CD4-positive, CD25-positive, alpha-beta regulatory T cell (primary cell): Measurements from ENCODE around the gene LRRC15. TPM values are rescaled to one million over a fixed set of nuclear protein-coding genes. Genes with fewer than 3 reads are reported as not detected.

ENCODE experiments used
- ATAC-seq, 2 donors: fragments of 150-1000 bp; cut with Tn5 transposase; one replicate each; pipeline ENCODE4 v1.10.0; 2021; ENCODE audit warnings: low read depth in 2 of 2, moderate number of reproducible peaks in 2 of 2, moderate library complexity in 1 of 2
- DNase-seq, 3 donors: peaks; one replicate each; pipeline versions ENCODE4 v3.0.0 to v3.0.0-alpha.2; 2012 to 2022; ENCODE audit warnings: mixed read lengths in 1 of 3
- H3K27ac ChIP-seq: one replicate; pipeline ENCODE4 v1.7.0; 2013; ENCODE audit warnings: mild to moderate bottlenecking, low read length; ENCODE audit not compliant: insufficient read depth, poor library complexity, severe bottlenecking
- H3K27me3 ChIP-seq: one replicate; pipeline ENCODE4 v1.7.0; 2013; ENCODE audit warnings: low read length; ENCODE audit not compliant: control insufficient read depth, insufficient read depth
- H3K36me3 ChIP-seq: one replicate; pipeline ENCODE4 v1.7.0; 2013; ENCODE audit warnings: mild to moderate bottlenecking, low read length, moderate library complexity; ENCODE audit not compliant: control insufficient read depth, insufficient read depth
- H3K4me1 ChIP-seq: 2 replicates; pipeline ENCODE4 v1.7.0; 2013; ENCODE audit warnings: mild to moderate bottlenecking, low read length; ENCODE audit not compliant: insufficient read depth, control insufficient read depth, poor library complexity, severe bottlenecking
- H3K4me3 ChIP-seq: one replicate; pipeline ENCODE4 v1.7.0; 2013; ENCODE audit warnings: low read depth, mild to moderate bottlenecking, low read length, moderate library complexity
- H3K9me3 ChIP-seq, 2 experiments: 1 replicate in 1 of 2; 2 replicates in 1 of 2; pipeline ENCODE4 v1.7.0; 2013; ENCODE audit warnings: low read length in 2 of 2, mild to moderate bottlenecking in 1 of 2, moderate library complexity in 1 of 2; ENCODE audit not compliant: control insufficient read depth in 2 of 2
- H3K27ac Mint-ChIP-seq, 3 donors: one replicate each; pipeline ENCODE4 v1.8.0; 2020 to 2022; ENCODE audit warnings: mild to moderate bottlenecking in 3 of 3, mixed read lengths in 3 of 3, moderate library complexity in 2 of 3
- H3K27me3 Mint-ChIP-seq: one replicate; pipeline ENCODE4 v1.8.0; 2022; ENCODE audit warnings: mild to moderate bottlenecking, mixed read lengths
- H3K36me3 Mint-ChIP-seq: one replicate; pipeline ENCODE4 v1.8.0; 2020; ENCODE audit warnings: mixed read lengths
- H3K4me1 Mint-ChIP-seq, 4 donors: one replicate each; pipeline ENCODE4 v1.8.0; 2020 to 2022; ENCODE audit warnings: mixed read lengths in 4 of 4, mild to moderate bottlenecking in 1 of 4
- H3K4me3 Mint-ChIP-seq, 4 donors: one replicate each; pipeline ENCODE4 v1.8.0; 2020 to 2022; ENCODE audit warnings: mild to moderate bottlenecking in 4 of 4, mixed read lengths in 4 of 4, moderate library complexity in 3 of 4
- H3K9me3 Mint-ChIP-seq, 7 donors: one replicate each; pipeline ENCODE4 v1.8.0; 2020 to 2022; ENCODE audit warnings: mixed read lengths in 7 of 7, mild to moderate bottlenecking in 3 of 7, moderate library complexity in 2 of 7
- polyA plus RNA-seq, 4 donors: library from polyadenylated mRNA; unstranded; fragments of 300-500 nt; fragmentation: Illumina TruSeq; gene quantifications; one replicate each; pipeline ENCODE4 v1.2.3, GENCODE V29; 2021
- total RNA-seq: library from RNA; stranded (reverse); gene quantifications from one replicate; pipeline ENCODE4 v1.2.3, GENCODE V29; 2022

The LRRC15 gene
- total and polyA plus RNA-seq, 5 donors from 2014 or later, result not detected

DNA sequence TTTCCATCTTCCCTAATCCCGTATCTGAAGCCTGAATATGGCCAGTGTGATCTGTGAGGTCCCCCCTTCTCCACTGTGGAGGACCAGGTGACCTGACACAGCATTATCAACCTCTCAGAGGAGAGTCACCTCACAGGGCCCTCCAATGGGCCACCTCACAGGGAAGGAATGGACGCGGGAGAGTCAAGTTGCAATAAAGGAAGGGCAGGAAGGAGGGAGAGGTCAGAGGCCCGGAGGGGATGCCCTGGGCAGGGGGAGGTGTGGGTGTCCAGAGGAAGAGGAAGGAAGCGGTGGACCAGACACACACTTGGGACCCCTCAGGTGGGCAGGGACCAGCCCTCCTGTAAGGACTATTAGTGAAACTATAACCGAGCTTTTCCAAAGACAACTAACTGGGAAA is 14.6 kb upstream of the LRRC15 start:
- no peaks in the 10 kb centered on the region for H3K4me1 ChIP-seq
- no peak overlapping the region for H3K4me3 Mint-ChIP-seq
- H3K4me3 ChIP-seq, result no peak overlapping the region
- no peaks in the 10 kb centered on the region for H3K9me3 ChIP-seq
- no peaks in the 10 kb centered on the region for H3K27me3 ChIP-seq
- H3K4me1 Mint-ChIP-seq, result no peaks in the 10 kb centered on the region
- no peak for ATAC-seq
- H3K36me3 Mint-ChIP-seq, result no peaks in the 10 kb centered on the region
- no peak overlapping the region for H3K27ac Mint-ChIP-seq
- DNase-seq, result no peak
- H3K36me3 ChIP-seq, result no peaks in the 10 kb centered on the region
- no peak overlapping the region for H3K27ac ChIP-seq
- peaks cover 6% of the 10 kb centered on the region for H3K27me3 Mint-ChIP-seq
- no peaks in the 10 kb centered on the region for H3K9me3 Mint-ChIP-seq

GRCh38 chr3:194383276-194383940 is 13.9 kb upstream of the LRRC15 start:
- H3K27me3 Mint-ChIP-seq, result peaks cover 6% of the 10 kb centered on the region
- DNase-seq (no peak), ATAC-seq (no peak)
- H3K9me3 ChIP-seq, result no peaks in the 10 kb centered on the region
- no peaks in the 10 kb centered on the region for H3K9me3 Mint-ChIP-seq
- no peak overlapping the region for H3K27ac Mint-ChIP-seq
- no peaks in the 10 kb centered on the region for H3K27me3 ChIP-seq
- no peak overlapping the region for H3K27ac ChIP-seq
- no peaks in the 10 kb centered on the region for H3K4me1 ChIP-seq
- no peaks in the 10 kb centered on the region for H3K36me3 ChIP-seq
- H3K4me3 ChIP-seq, result no peak overlapping the region
- H3K4me1 Mint-ChIP-seq, result no peaks in the 10 kb centered on the region
- no peaks in the 10 kb centered on the region for H3K36me3 Mint-ChIP-seq
- H3K4me3 Mint-ChIP-seq, result no peak overlapping the region

DNA sequence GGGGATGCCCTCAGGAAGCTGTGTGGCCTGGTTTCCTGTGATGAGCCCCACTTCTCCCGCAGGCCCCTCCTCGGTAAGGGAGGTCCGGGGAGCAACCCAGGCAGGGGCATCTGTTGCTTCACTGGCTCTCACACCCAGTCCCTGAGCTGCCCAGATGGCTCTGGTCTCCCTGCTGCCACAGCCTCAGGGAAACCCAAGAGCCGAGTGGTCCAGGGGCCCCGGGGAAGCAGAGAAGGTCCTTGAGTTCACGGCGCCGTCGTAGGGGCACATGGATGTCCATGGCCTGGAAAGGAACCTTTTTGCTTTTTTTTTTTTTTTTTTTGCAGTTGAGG is 13.3 kb upstream of the LRRC15 start:
- Mint-ChIP-seq H3K36me3 (no peaks in the 10 kb centered on the region), H3K4me3 (no peak overlapping the region), H3K27me3 (peaks cover 4% of the 10 kb centered on the region), H3K4me1 (no peaks in the 10 kb centered on the region), H3K27ac (no peak overlapping the region), H3K9me3 (no peaks in the 10 kb centered on the region)
- no peaks in the 10 kb centered on the region for H3K36me3 ChIP-seq
- H3K27ac ChIP-seq, result no peak overlapping the region
- no peaks in the 10 kb centered on the region for H3K27me3 ChIP-seq
- H3K4me1 ChIP-seq, result no peaks in the 10 kb centered on the region
- ATAC-seq (no peak), DNase-seq (no peak)
- no peaks in the 10 kb centered on the region for H3K9me3 ChIP-seq
- no peak overlapping the region for H3K4me3 ChIP-seq

- Histone ChIP-seq H3K27ac (no peak overlapping the region), H3K36me3 (no peaks in the 10 kb centered on the region), H3K4me3 (no peak overlapping the region), H3K9me3 (no peaks in the 10 kb centered on the region), H3K4me1 (no peaks in the 10 kb centered on the region), H3K27me3 (no peaks in the 10 kb centered on the region)
- Mint-ChIP-seq H3K27me3 (no peaks in the 10 kb centered on the region), H3K4me3 (no peak overlapping the region), H3K9me3 (no peaks in the 10 kb centered on the region), H3K4me1 (no peaks in the 10 kb centered on the region), H3K27ac (no peak overlapping the region), H3K36me3 (no peaks in the 10 kb centered on the region)
- DNase-seq (no peak), ATAC-seq (no peak)
Observed at GRCh38 chr3:194382196-194382891, 12.8 kb upstream of the LRRC15 start.

DNA sequence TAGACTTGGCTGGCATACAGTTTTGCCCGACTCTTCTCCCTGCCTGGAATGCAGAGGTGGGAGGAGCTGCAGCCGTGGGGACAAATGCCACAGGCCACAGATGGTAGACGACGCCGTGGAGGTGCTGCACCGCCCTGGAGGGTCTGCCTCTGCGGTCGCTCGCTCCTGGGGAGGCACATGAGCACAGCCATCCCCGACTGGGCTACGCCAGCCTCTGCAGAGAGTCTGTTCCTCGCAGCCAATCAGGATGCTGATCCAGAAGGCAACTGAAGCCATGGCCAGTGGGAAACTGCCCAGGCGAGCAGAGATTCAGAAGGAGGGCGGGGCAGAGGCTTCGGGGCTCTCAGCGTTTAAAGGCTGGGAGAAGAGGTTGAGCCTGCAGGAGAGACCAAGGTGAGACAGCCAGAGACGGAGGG is 11.9 kb upstream of the LRRC15 start:
- H3K9me3 Mint-ChIP-seq, result no peaks in the 10 kb centered on the region
- Histone ChIP-seq H3K4me1 (no peaks in the 10 kb centered on the region), H3K36me3 (no peaks in the 10 kb centered on the region), H3K27me3 (no peaks in the 10 kb centered on the region), H3K9me3 (no peaks in the 10 kb centered on the region), H3K27ac (no peak overlapping the region), H3K4me3 (no peak overlapping the region)
- DNase-seq (no peak), ATAC-seq (no peak)
- no peaks in the 10 kb centered on the region for H3K4me1 Mint-ChIP-seq
- H3K27ac Mint-ChIP-seq, result no peak overlapping the region
- no peak overlapping the region for H3K4me3 Mint-ChIP-seq
- no peaks in the 10 kb centered on the region for H3K36me3 Mint-ChIP-seq
- peaks cover 8% of the 10 kb centered on the region for H3K27me3 Mint-ChIP-seq

DNA sequence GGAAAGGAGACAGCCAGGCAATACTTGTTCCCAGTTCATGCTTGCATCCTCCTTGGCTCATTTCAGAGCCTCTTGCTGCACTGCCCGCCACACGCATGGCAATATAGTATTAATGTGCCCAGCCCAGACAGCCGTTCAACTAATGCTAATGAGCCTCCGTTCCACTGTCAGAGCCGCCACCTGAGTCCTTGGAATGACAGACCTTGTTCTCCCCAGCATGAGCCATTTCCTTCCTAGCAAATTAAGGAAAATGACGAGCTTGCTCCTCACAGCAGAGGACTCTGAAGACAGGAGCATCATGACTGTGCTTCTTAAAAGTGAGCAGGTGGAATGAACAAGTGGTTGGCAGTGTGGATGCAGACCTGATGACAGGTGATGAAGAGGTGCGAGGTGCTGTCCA is 10.8 kb upstream of the LRRC15 start:
- H3K36me3 Mint-ChIP-seq, result no peaks in the 10 kb centered on the region
- no peak overlapping the region for H3K4me3 ChIP-seq
- no peak for DNase-seq
- H3K4me3 Mint-ChIP-seq, result no peak overlapping the region
- peaks cover 11% of the 10 kb centered on the region for H3K27me3 Mint-ChIP-seq
- H3K4me1 ChIP-seq, result no peaks in the 10 kb centered on the region
- no peak overlapping the region for H3K27ac ChIP-seq
- no peaks in the 10 kb centered on the region for H3K36me3 ChIP-seq
- no peaks in the 10 kb centered on the region for H3K9me3 Mint-ChIP-seq
- ATAC-seq, result no peak
- no peaks in the 10 kb centered on the region for H3K4me1 Mint-ChIP-seq
- no peaks in the 10 kb centered on the region for H3K9me3 ChIP-seq
- no peak overlapping the region for H3K27ac Mint-ChIP-seq
- no peaks in the 10 kb centered on the region for H3K27me3 ChIP-seq

- no peaks in the 10 kb centered on the region for H3K4me1 ChIP-seq
- H3K4me1 Mint-ChIP-seq, result no peaks in the 10 kb centered on the region
- no peak overlapping the region for H3K27ac ChIP-seq
- H3K36me3 Mint-ChIP-seq, result no peaks in the 10 kb centered on the region
- H3K36me3 ChIP-seq, result no peaks in the 10 kb centered on the region
- no peak for ATAC-seq
- H3K27me3 ChIP-seq, result no peaks in the 10 kb centered on the region
- H3K4me3 ChIP-seq, result no peak overlapping the region
- H3K27me3 Mint-ChIP-seq, result peaks cover 15% of the 10 kb centered on the region
- H3K9me3 ChIP-seq, result no peaks in the 10 kb centered on the region
- DNase-seq, result no peak
- no peak overlapping the region for H3K27ac Mint-ChIP-seq
- no peaks in the 10 kb centered on the region for H3K9me3 Mint-ChIP-seq
- no peak overlapping the region for H3K4me3 Mint-ChIP-seq
Observed at GRCh38 chr3:194379651-194380050, 10.1 kb upstream of the LRRC15 start.

DNA sequence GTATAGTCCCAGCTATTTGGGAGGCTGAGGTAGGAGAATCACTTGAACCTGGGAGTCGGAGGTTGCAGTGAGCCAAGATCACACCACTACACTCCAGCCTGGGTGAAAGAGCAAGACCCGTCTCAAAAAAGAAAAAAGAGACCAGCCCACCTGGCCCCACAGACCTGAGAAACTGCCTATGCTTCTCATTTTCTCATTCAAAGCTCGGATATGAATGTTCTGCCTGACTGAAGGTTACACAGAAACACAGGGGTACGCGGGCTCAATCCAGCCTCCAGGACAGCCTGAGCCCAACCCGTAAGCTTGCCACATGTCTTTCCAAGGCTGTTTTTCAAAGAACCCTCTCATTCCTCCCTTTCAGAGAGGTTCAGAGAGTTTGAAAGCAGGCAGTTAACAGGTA is 9.7 kb upstream of the LRRC15 start:
- no peak overlapping the region for H3K4me3 Mint-ChIP-seq
- H3K27ac ChIP-seq, result no peak overlapping the region
- H3K9me3 Mint-ChIP-seq, result no peaks in the 10 kb centered on the region
- peaks cover 15% of the 10 kb centered on the region for H3K27me3 Mint-ChIP-seq
- no peaks in the 10 kb centered on the region for H3K36me3 Mint-ChIP-seq
- H3K4me3 ChIP-seq, result no peak overlapping the region
- H3K27ac Mint-ChIP-seq, result no peak overlapping the region
- ATAC-seq, result no peak
- H3K9me3 ChIP-seq, result no peaks in the 10 kb centered on the region
- no peaks in the 10 kb centered on the region for H3K36me3 ChIP-seq
- no peaks in the 10 kb centered on the region for H3K4me1 Mint-ChIP-seq
- no peaks in the 10 kb centered on the region for H3K4me1 ChIP-seq
- H3K27me3 ChIP-seq, result no peaks in the 10 kb centered on the region
- DNase-seq, result no peak
